Endothelial cell of umbilical vein (primary cell): ENCODE data around the gene A1BG. TPM values are rescaled to one million over a fixed set of nuclear protein-coding genes. Genes with fewer than 3 reads are reported as not detected.

Experiments used
- BruUV-seq: library from RNA; stranded (reverse); fragments of 400-500 nt; replicated peaks from 2 replicates; lab custom pipeline; 2021; lab: Mats Ljungman, UMichigan
- CTCF ChIA-PET: fragments of 300-600, 350-600 bp; sonication (Branson Sonifier 250); formaldehyde crosslinking; loops from one replicate; lab custom pipeline; 2021; ENCODE audit warnings: antibody characterized with exemption, inconsistent platforms; lab: Charles Lee
- POLR2A ChIA-PET: fragments of 300-600, 350-600 bp; sonication (Branson Sonifier 250); formaldehyde crosslinking; loops from one replicate; lab custom pipeline; 2021; ENCODE audit warnings: antibody characterized with exemption, inconsistent platforms; lab: Charles Lee
- DNase-seq: peaks from one replicate; pipeline ENCODE4 v3.0.0-alpha.2; 2011; ENCODE audit warnings: low read depth, low spot score
- FAIRE-seq: peaks from 2 replicates; lab custom pipeline; 2011; peaks lifted over from hg19 to GRCh38; lab: Jason Lieb, UNC
- H2AFZ ChIP-seq: 2 replicates; pipeline ENCODE4 v1.6.0; 2012; ENCODE audit warnings: low read depth, low read length, control low read depth, inconsistent platforms
- H3K27ac ChIP-seq: 2 replicates; pipeline ENCODE4 v1.5.1; 2011; ENCODE audit warnings: low read depth, mild to moderate bottlenecking, control low read depth, low read length, moderate library complexity; ENCODE audit not compliant: insufficient read depth
- H3K27me3 ChIP-seq, 2 experiments: 2 replicates each; pipeline versions ENCODE4 v1.6.0 to v1.6.1; 2011; ENCODE audit warnings: low read length in 2 of 2, mixed read lengths in 1 of 2; ENCODE audit not compliant: control insufficient read depth in 2 of 2, insufficient read depth in 2 of 2
- H3K36me3 ChIP-seq, 2 experiments: 2 replicates in 1 of 2; 3 replicates in 1 of 2; pipeline ENCODE4 v1.5.1; 2011; ENCODE audit warnings: low read length in 2 of 2, mild to moderate bottlenecking in 1 of 2, moderate library complexity in 1 of 2; ENCODE audit not compliant: control insufficient read depth in 2 of 2, insufficient read depth in 2 of 2; ENCODE audit errors: extremely low read depth in 1 of 2
- H3K4me1 ChIP-seq: 3 replicates; pipeline ENCODE4 v1.5.1; 2011; ENCODE audit warnings: mild to moderate bottlenecking, low read length; ENCODE audit not compliant: control insufficient read depth, insufficient read depth; ENCODE audit errors: extremely low read depth
- H3K4me2 ChIP-seq: 2 replicates; pipeline ENCODE4 v1.6.1; 2011; ENCODE audit warnings: low read length, control low read depth, mixed read lengths; ENCODE audit not compliant: insufficient read depth
- H3K4me3 ChIP-seq, 3 experiments: fragments of 200-600 bp in 1 of 3; sonication (generic), shearing (Covaris generic) in 1 of 3; replicated peaks in 1 of 3; 2 replicates each; pipeline ENCODE4 v1.5.1; 2011 to 2016; ENCODE audit warnings: control low read depth in 3 of 3, low read length in 3 of 3, mild to moderate bottlenecking in 2 of 3, inconsistent platforms in 1 of 3, low read depth in 1 of 3, moderate library complexity in 1 of 3; ENCODE audit not compliant: insufficient read depth in 1 of 3
- H3K79me2 ChIP-seq: 2 replicates; pipeline ENCODE4 v1.6.0; 2012; ENCODE audit warnings: low read length, inconsistent platforms; ENCODE audit not compliant: control insufficient read depth, insufficient read depth
- H3K9ac ChIP-seq: replicated peaks from 2 replicates; pipeline ENCODE3; 2011; ENCODE audit warnings: low read length, control low read depth; ENCODE audit not compliant: insufficient read depth; ENCODE audit errors: extremely low read depth
- H3K9me1 ChIP-seq: replicated peaks from 3 replicates; pipeline ENCODE4 v1.6.0; 2011; ENCODE audit warnings: mild to moderate bottlenecking, low read length; ENCODE audit not compliant: control insufficient read depth, insufficient read depth; ENCODE audit errors: extremely low read depth
- H3K9me3 ChIP-seq: replicated peaks from 2 replicates; pipeline ENCODE4 v1.5.1; 2012; ENCODE audit warnings: low read length, inconsistent platforms; ENCODE audit not compliant: control insufficient read depth, insufficient read depth
- H4K20me1 ChIP-seq: replicated peaks from 2 replicates; pipeline ENCODE3; 2011; ENCODE audit warnings: mild to moderate bottlenecking, low read length; ENCODE audit not compliant: control insufficient read depth, insufficient read depth; ENCODE audit errors: extremely low read depth
- CTCF ChIP-seq, 2 donors: IDR thresholded peaks; 1 replicate in 1 of 2; 2 replicates in 1 of 2; pipeline ENCODE4 v1.5.1; 2011; ENCODE audit warnings: low read length in 2 of 2, mild to moderate bottlenecking in 2 of 2, moderate library complexity in 2 of 2, control low read depth in 1 of 2, inconsistent platforms in 1 of 2, low read depth in 1 of 2; ENCODE audit not compliant: insufficient read depth in 1 of 2; ENCODE audit errors: extremely low read depth in 1 of 2
- EZH2 ChIP-seq: IDR thresholded peaks from 2 replicates; pipeline ENCODE4 v1.6.1; 2012; ENCODE audit warnings: borderline replicate concordance, low read depth, mild to moderate bottlenecking, moderate library complexity, low read length, inconsistent platforms; ENCODE audit not compliant: severe bottlenecking
- FOS ChIP-seq: IDR thresholded peaks from 2 replicates; pipeline ENCODE4 v1.6.1; 2011; ENCODE audit warnings: mild to moderate bottlenecking, low read length, moderate library complexity, borderline replicate concordance; ENCODE audit not compliant: insufficient read depth
- GATA2 ChIP-seq: IDR thresholded peaks from 2 replicates; pipeline ENCODE4 v1.7.0; 2011; ENCODE audit warnings: low read depth, mild to moderate bottlenecking, moderate library complexity, mixed read lengths, low read length; ENCODE audit not compliant: insufficient read length, insufficient read depth
- JUN ChIP-seq: IDR thresholded peaks from 2 replicates; pipeline ENCODE4 v1.6.1; 2011; ENCODE audit warnings: borderline replicate concordance, low read depth; ENCODE audit not compliant: insufficient read length, insufficient read depth
- MAX ChIP-seq: IDR thresholded peaks from 2 replicates; pipeline ENCODE4 v1.6.1; 2011; ENCODE audit not compliant: insufficient read depth, insufficient read length
- POLR2A ChIP-seq: IDR thresholded peaks from 2 replicates; pipeline ENCODE4 v1.6.1; 2012; ENCODE audit warnings: low read depth, mild to moderate bottlenecking, control low read depth, low read length
- POLR2AphosphoS5 ChIP-seq: IDR thresholded peaks from 2 replicates; pipeline ENCODE4 v1.6.1; 2012; ENCODE audit warnings: low read depth, mild to moderate bottlenecking, control low read depth, low read length, moderate library complexity; ENCODE audit not compliant: insufficient read depth
- dilution Hi-C: fragments of 300-500 bp; cut with MboI; formaldehyde crosslinking; loops from one replicate; pipeline ENCODE4 v1.15.0; 2019; ENCODE audit warnings: low sequenced_read_pairs; ENCODE audit not compliant: extremely low pct_ligation_motif_present
- intact Hi-C: fragments of 100-400 bp; cut with micrococcal nuclease; formaldehyde crosslinking; loops from one replicate; pipeline ENCODE4 v1.10.0; 2022
- polyA plus RNA-seq, 4 experiments: library from polyadenylated mRNA; depleted of rRNA in 3 of 4; stranded (reverse) in 3 of 4; unstranded in 1 of 4; fragments of >200 nt; gene quantifications; 2 replicates each; pipeline versions ENCODE4 v1.2.1 to v1.2.3, GENCODE V29; 2011 to 2012; ENCODE audit warnings: missing spikeins in 1 of 4
- total RNA-seq: library from RNA; stranded (reverse); gene quantifications from 2 replicates; pipeline ENCODE4 v1.2.3, GENCODE V29; 2021

The A1BG gene
- total and polyA plus RNA-seq, 2 donors (not counting 3 experiments of a cell fraction or from before 2014, with no cell fraction given): 2.3 to 3.7 TPM

- Histone ChIP-seq H3K27me3 (no peaks in the 10 kb centered on the region), H3K9ac (no peak overlapping the region), H3K9me1 (no peaks in the 10 kb centered on the region), H3K4me3 (no peak overlapping the region), H3K9me3 (no peaks in the 10 kb centered on the region), H3K27ac (no peak overlapping the region), H2AFZ (no peak overlapping the region), H3K4me1 (peaks cover 12% of the 10 kb centered on the region), H3K36me3 (peaks cover 6 to 13% of the 10 kb centered on the region in 2 experiments), H3K4me2 (no peak overlapping the region), H4K20me1 (no peaks in the 10 kb centered on the region), H3K79me2 (no peaks in the 10 kb centered on the region)
- dilution Hi-C loops (no loop called here), intact Hi-C loops (no loop called here)
- POLR2A ChIA-PET: no interaction called here
- TF ChIP-seq MAX (no peak), EZH2 (no peak), CTCF (IDR thresholded peaks at IDR 0.05; ENCODE audit: extremely low read depth in 1 of 2, insufficient read depth in 1 of 2, low read depth in 1 of 2, low read length in 2 of 2) (no peak), FOS (no peak), GATA2 (no peak), JUN (no peak), POLR2A (no peak), POLR2AphosphoS5 (no peak)
- DNase-seq (no peak), FAIRE-seq (no peak)
- BruUV-seq: no TSS peak
- CTCF ChIA-PET: no interaction called here
Observed at GRCh38 chr19:58398545-58398944, 45.3 kb upstream of the A1BG start.
